IMR-90 (cell line): ENCODE results near the gene TBCE. TPM values are rescaled to one million over a fixed set of nuclear protein-coding genes. Genes with fewer than 3 reads are reported as not detected.
A peak's percentile ranks its signal among the peaks of the same experiment; 100 is the strongest.

ENCODE experiments used
- ATAC-seq: fragments of 200-7000 bp; cut with Tn5 transposase; 2 replicates; pipeline ENCODE4 v1.9.1; 2020; ENCODE audit warnings: low read depth, mild to moderate bottlenecking, moderate library complexity
- Bru-seq: library from RNA; stranded (reverse); fragments of 400-500 nt; gene quantifications from one replicate; lab custom pipeline; 2021; lab: Mats Ljungman, UMichigan
- BruChase-seq, 2 experiments: library from RNA; stranded (reverse); fragments of 400-500 nt; gene quantifications; one replicate each; lab custom pipeline; 2021; lab: Mats Ljungman, UMichigan
- BruUV-seq: library from RNA; stranded (reverse); fragments of 400-500 nt; replicated peaks from 2 replicates; lab custom pipeline; 2021; lab: Mats Ljungman, UMichigan
- CTCF ChIA-PET: fragments of 300-600 bp; formaldehyde crosslinking; extraction: SDS; loops from one replicate; lab custom pipeline; 2021; ENCODE audit warnings: antibody characterized with exemption; lab: Yijun Ruan, JAX
- POLR2A ChIA-PET: fragments of 300-600 bp; sonication (Branson Sonifier 250); formaldehyde crosslinking; loops from one replicate; lab custom pipeline; 2022; ENCODE audit warnings: antibody characterized with exemption; ENCODE audit not compliant: unreplicated experiment; lab: Charles Lee
- DNase-seq: peaks from one replicate; pipeline ENCODE4 v3.0.0; 2013
- H2AFZ ChIP-seq: replicated peaks from 2 replicates; pipeline ENCODE3; 2013; ENCODE audit warnings: low read length, mild to moderate bottlenecking; ENCODE audit not compliant: poor library complexity
- H2AK5ac ChIP-seq: 2 replicates; pipeline ENCODE4 v1.6.1; 2013; ENCODE audit warnings: low read depth, low read length, inconsistent platforms
- H2AK9ac ChIP-seq: replicated peaks from 2 replicates; pipeline ENCODE3; 2013; ENCODE audit warnings: mild to moderate bottlenecking, low read depth, low read length, moderate library complexity; ENCODE audit not compliant: poor library complexity
- H2BK120ac ChIP-seq: 2 replicates; pipeline ENCODE4 v1.6.1; 2013; ENCODE audit warnings: low read depth, low read length, inconsistent platforms
- H2BK15ac ChIP-seq: 3 replicates; pipeline ENCODE4 v1.6.1; 2013; ENCODE audit warnings: low read depth, low read length, inconsistent platforms
- H2BK20ac ChIP-seq: 2 replicates; pipeline ENCODE4 v1.6.1; 2013; ENCODE audit warnings: low read depth, mild to moderate bottlenecking, inconsistent platforms, low read length, moderate library complexity
- H2BK5ac ChIP-seq: 2 replicates; pipeline ENCODE4 v1.6.1; 2013; ENCODE audit warnings: mild to moderate bottlenecking, low read depth, low read length, inconsistent platforms; ENCODE audit not compliant: poor library complexity, severe bottlenecking
- H3K14ac ChIP-seq: replicated peaks from 2 replicates; pipeline ENCODE4 v1.6.1; 2013; ENCODE audit warnings: low read depth, low read length, inconsistent platforms
- H3K18ac ChIP-seq: 2 replicates; pipeline ENCODE4 v1.6.1; 2013; ENCODE audit warnings: low read depth, low read length, control low read depth
- H3K23ac ChIP-seq: 2 replicates; pipeline ENCODE4 v1.6.1; 2013; ENCODE audit warnings: low read depth, low read length, inconsistent platforms
- H3K27ac ChIP-seq: 2 replicates; pipeline ENCODE4 v1.5.1; 2013; ENCODE audit warnings: mild to moderate bottlenecking, control low read depth, low read length; ENCODE audit not compliant: insufficient read depth
- H3K27me3 ChIP-seq: 2 replicates; pipeline ENCODE4 v1.6.1; 2013; ENCODE audit warnings: low read length; ENCODE audit not compliant: control insufficient read depth, insufficient read depth
- H3K36me3 ChIP-seq: 2 replicates; pipeline ENCODE4 v1.6.1; 2013; ENCODE audit warnings: low read length, mixed read lengths; ENCODE audit not compliant: control insufficient read depth, insufficient read depth
- H3K4ac ChIP-seq: 2 replicates; pipeline ENCODE4 v1.6.1; 2013; ENCODE audit warnings: low read depth, low read length, inconsistent platforms
- H3K4me1 ChIP-seq: 2 replicates; pipeline ENCODE4 v1.6.1; 2013; ENCODE audit warnings: low read length, mixed read lengths; ENCODE audit not compliant: control insufficient read depth, insufficient read depth
- H3K4me2 ChIP-seq: 2 replicates; pipeline ENCODE4 v1.6.1; 2013; ENCODE audit warnings: low read depth, mild to moderate bottlenecking, control low read depth, low read length, moderate library complexity
- H3K4me3 ChIP-seq: 2 replicates; pipeline ENCODE4 v1.5.1; 2013; ENCODE audit warnings: low read depth, mild to moderate bottlenecking, control low read depth, low read length, moderate library complexity; ENCODE audit not compliant: insufficient read depth
- H3K56ac ChIP-seq: 2 replicates; pipeline ENCODE4 v1.6.1; 2013; ENCODE audit warnings: low read length, inconsistent platforms; ENCODE audit not compliant: insufficient read depth; ENCODE audit errors: extremely low read depth
- H3K79me1 ChIP-seq, 2 experiments: 2 replicates each; pipeline ENCODE4 v1.6.1; 2013; ENCODE audit warnings: low read length in 2 of 2, inconsistent platforms in 1 of 2, low read depth in 1 of 2
- H3K9ac ChIP-seq: 2 replicates; pipeline ENCODE4 v1.6.1; 2013; ENCODE audit warnings: low read depth, low read length, control low read depth
- H3K9me1 ChIP-seq: 2 replicates; pipeline ENCODE4 v1.6.1; 2013; ENCODE audit warnings: low read length, inconsistent platforms; ENCODE audit not compliant: insufficient read depth
- H3K9me3 ChIP-seq: 2 replicates; pipeline ENCODE4 v1.6.1; 2013; ENCODE audit warnings: low read length; ENCODE audit not compliant: control insufficient read depth, insufficient read depth
- H4K20me1 ChIP-seq: 2 replicates; pipeline ENCODE4 v1.6.1; 2013; ENCODE audit warnings: low read length, inconsistent platforms; ENCODE audit not compliant: insufficient read depth
- H4K5ac ChIP-seq: 2 replicates; pipeline ENCODE4 v1.6.1; 2013; ENCODE audit warnings: mild to moderate bottlenecking, low read depth, low read length, control low read depth
- H4K8ac ChIP-seq, 2 experiments: 2 replicates each; pipeline ENCODE4 v1.6.1; 2013; ENCODE audit warnings: low read depth in 2 of 2, low read length in 2 of 2, control low read depth in 1 of 2, inconsistent platforms in 1 of 2
- H4K91ac ChIP-seq: 2 replicates; pipeline ENCODE4 v1.6.1; 2013; ENCODE audit warnings: low read depth, low read length, inconsistent platforms; ENCODE audit not compliant: insufficient read depth
- BHLHE40 ChIP-seq: fragments of 150-350 bp; IDR thresholded peaks from 2 replicates; pipeline ENCODE4 v1.6.1; 2016; ENCODE audit warnings: mild to moderate bottlenecking, low read depth, low read length
- CEBPB ChIP-seq: IDR thresholded peaks from 2 replicates; pipeline ENCODE4 v1.6.1; 2012; ENCODE audit warnings: low read depth, low read length, improper control_type of control experiment
- MAFK ChIP-seq: IDR thresholded peaks from 2 replicates; pipeline ENCODE4 v1.6.1; 2012; ENCODE audit warnings: low read depth, low read length, improper control_type of control experiment
- MAZ ChIP-seq: IDR thresholded peaks from 2 replicates; pipeline ENCODE4 v1.6.1; 2012; ENCODE audit warnings: low read depth, mild to moderate bottlenecking, low read length, improper control_type of control experiment, moderate library complexity, borderline replicate concordance
- NFE2L2 ChIP-seq: fragments of 150-350 bp; IDR thresholded peaks from 2 replicates; pipeline ENCODE4 v1.6.1; 2016; ENCODE audit warnings: low read depth, mild to moderate bottlenecking, low read length
- POLR2A ChIP-seq: IDR thresholded peaks from 2 replicates; pipeline ENCODE4 v1.6.1; 2012; ENCODE audit warnings: mild to moderate bottlenecking, low read depth, low read length
- RAD21 ChIP-seq: IDR thresholded peaks from 2 replicates; pipeline ENCODE4 v1.6.1; 2012; ENCODE audit warnings: low read length, improper control_type of control experiment
- WGBS, 2 experiments: methylation state at CpG; one replicate each; pipeline versions ENCODE4 v1.1.5 to v1.1.7; 2013; ENCODE audit warnings: missing lambda C conversion rate in 2 of 2; ENCODE audit not compliant: insufficient read length in 1 of 2; ENCODE audit errors: extremely low coverage in 2 of 2; 5-methylcytosine and 5-hydroxymethylcytosine counted together
- dilution Hi-C: fragments of 300-500 bp; cut with HindIII; formaldehyde crosslinking; loops from one replicate; pipeline ENCODE4 v1.14.3; 2018; ENCODE audit warnings: low sequenced_read_pairs; ENCODE audit not compliant: unreplicated experiment
- in situ Hi-C: fragments of 300-500 bp; cut with MboI; formaldehyde crosslinking; loops from 3 replicates; pipeline ENCODE4 v1.14.3; 2019; ENCODE audit warnings: low sequenced_read_pairs, inconsistent platforms, mixed read lengths
- intact Hi-C: fragments of 100-400 bp; cut with micrococcal nuclease; formaldehyde crosslinking; loops from 2 replicates; pipeline ENCODE4 v1.10.0; 2022
- long read RNA-seq: library from polyadenylated mRNA; unstranded; transcript quantifications from one replicate; pipeline ENCODE4 v2.0.0, GENCODE V29; 2021; ENCODE audit not compliant: unreplicated experiment
- polyA plus RNA-seq, 3 experiments: library from polyadenylated mRNA; depleted of rRNA; stranded (reverse); fragments of >200 nt; gene quantifications; 2 replicates each; pipeline ENCODE4 v1.2.3, GENCODE V29; 2012; ENCODE audit warnings: low replicate concordance in 1 of 3
- total RNA-seq: library from RNA; depleted of rRNA; stranded (reverse); fragments of >200 nt; gene quantifications from 2 replicates; pipeline ENCODE4 v1.2.3, GENCODE V29; 2012; rRNA removed
- TF ChIP-seq, protein P1 (sequence below): conservative IDR thresholded peaks from 2 replicates; pipeline ENCODE4 v1.5.1; 2012; ENCODE audit warnings: mild to moderate bottlenecking, low read depth, low read length, improper control_type of control experiment
- TF ChIP-seq, protein P2 (sequence below): fragments of 150-350 bp; IDR thresholded peaks from 2 replicates; pipeline ENCODE4 v1.6.1; 2017; ENCODE audit warnings: mild to moderate bottlenecking, antibody characterized with exemption, low read length, low read depth

The TBCE gene, protein sequence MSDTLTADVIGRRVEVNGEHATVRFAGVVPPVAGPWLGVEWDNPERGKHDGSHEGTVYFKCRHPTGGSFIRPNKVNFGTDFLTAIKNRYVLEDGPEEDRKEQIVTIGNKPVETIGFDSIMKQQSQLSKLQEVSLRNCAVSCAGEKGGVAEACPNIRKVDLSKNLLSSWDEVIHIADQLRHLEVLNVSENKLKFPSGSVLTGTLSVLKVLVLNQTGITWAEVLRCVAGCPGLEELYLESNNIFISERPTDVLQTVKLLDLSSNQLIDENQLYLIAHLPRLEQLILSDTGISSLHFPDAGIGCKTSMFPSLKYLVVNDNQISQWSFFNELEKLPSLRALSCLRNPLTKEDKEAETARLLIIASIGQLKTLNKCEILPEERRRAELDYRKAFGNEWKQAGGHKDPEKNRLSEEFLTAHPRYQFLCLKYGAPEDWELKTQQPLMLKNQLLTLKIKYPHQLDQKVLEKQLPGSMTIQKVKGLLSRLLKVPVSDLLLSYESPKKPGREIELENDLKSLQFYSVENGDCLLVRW
- total RNA-seq (26.7 and 33.1 TPM in 2 replicates), polyA plus RNA-seq (2012; rRNA removed) (21.6 and 25.3 TPM in 2 replicates), Bru-seq, nascent RNA (percentile 72 among the genes with signal in this experiment), BruChase-seq, experiment 1, labeled RNA remaining after a 6-hour chase (percentile 56 among the genes with signal in this experiment), BruChase-seq, experiment 2, labeled RNA remaining after a 2-hour chase (percentile 49 among the genes with signal in this experiment)
- polyA plus RNA-seq (2012; cell fraction: cytosol; rRNA removed) = 3.6 and 8.4 TPM in 2 replicates
- polyA plus RNA-seq (2012; cell fraction: nucleus; rRNA removed; ENCODE audit: low replicate concordance) = 5.6 and 43.9 TPM in 2 replicates
- long read RNA-seq, full-length matches to known transcripts = 4 of 7 reads
- long read RNA-seq, partial matches to known transcripts = 2 of 7 reads
- long read RNA-seq, other reads (novel, unspliced or antisense) = 1 of 7 reads

DNA sequence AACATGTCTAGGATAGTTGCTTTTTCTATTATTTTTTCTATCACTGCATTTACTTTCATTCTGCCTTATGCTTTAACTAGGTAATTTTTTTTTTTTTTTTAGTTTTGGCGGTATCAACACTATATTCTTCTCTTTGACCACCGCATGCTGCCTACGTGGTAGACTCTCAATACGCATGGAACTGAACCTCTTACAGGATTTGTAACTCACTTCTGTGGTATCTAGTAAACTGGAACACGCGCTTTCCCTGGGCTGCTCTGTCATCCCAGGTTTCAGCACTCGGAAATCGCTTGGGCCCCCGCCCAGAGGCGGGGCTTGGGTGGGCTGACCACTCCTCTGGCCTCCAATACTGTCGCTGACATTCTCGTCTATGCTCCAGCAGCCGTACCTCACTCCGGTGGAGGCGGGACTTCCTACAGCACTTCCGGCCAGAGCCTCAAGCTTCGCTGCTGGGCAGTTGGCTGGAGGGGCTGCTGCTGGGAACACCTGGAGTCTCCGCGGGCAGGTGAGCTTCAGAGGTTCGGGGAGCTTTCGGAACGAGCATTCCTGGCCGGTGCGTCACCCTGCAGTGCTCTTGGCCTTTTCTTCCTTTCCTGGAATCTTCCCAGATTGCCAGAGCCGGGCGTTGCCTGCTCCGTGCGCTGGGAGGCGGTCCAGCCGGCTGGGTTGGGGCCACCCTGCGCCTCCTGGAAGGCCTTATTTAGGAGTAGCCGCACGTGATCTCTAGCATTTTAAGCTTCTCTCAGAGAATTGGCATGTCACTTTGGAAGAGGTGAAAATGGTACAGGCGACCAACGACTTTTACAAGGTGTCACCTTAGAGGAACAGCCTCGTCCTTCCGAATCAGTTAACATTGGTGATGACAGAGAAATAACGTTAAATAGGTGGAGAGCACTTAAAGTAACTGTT, at the start of gene TBCE:
Gene TBCE, plus strand, starts transcription at position 428 of the 909 bp plus-strand sequence. CDS start 12,623 bp downstream, outside the sequence.
- H4K8ac ChIP-seq = peak within 1 kb of the TSS; percentile 31 to 95
- WGBS, 2 experiments = 4% methylated on average over 18 of the region's 38 CpGs; no CpG with 5 or more reads in 1 of the 2 experiments
- peak within 1 kb of the TSS; percentile 85 for H3K14ac ChIP-seq
- in situ Hi-C loops (no loop called here), dilution Hi-C loops (no loop called here), intact Hi-C loops (loop anchor here (1.0 kb wide), 2 partner anchors 38 to 48 kb away; no protein-coding TSS in a partner anchor)
- CTCF ChIA-PET = interaction anchor here (0.6 to 1.0 kb wide), 2 partner anchors 48 to 294 kb away, joined by 3 read pairs; no protein-coding TSS in a partner anchor
- DNase-seq (peak; percentile 98), ATAC-seq (peak; percentile 100)
- BruUV-seq = TSS peak; percentile 45
- peak within 1 kb of the TSS; percentile 92 for H3K4me3 ChIP-seq
- H4K5ac ChIP-seq = peak within 1 kb of the TSS; percentile 81
- H2BK20ac ChIP-seq = no peak within 1 kb of the TSS
- POLR2A ChIA-PET = interaction anchor here (0.5 to 0.6 kb wide), 2 partner anchors 24 to 60 kb away, joined by 3 to 5 read pairs; no protein-coding TSS in a partner anchor
- peak within 1 kb of the TSS; percentile 94 for H2AK9ac ChIP-seq
- peaks cover 1% of the 10 kb centered on the region; the same call in 1 of the 2 replicates for H3K36me3 ChIP-seq
- no peaks in the 10 kb centered on the region for H3K9me3 ChIP-seq
- H3K9me1 ChIP-seq = no peaks in the 10 kb centered on the region
- peak within 1 kb of the TSS; percentile 84 for H3K4me2 ChIP-seq
- peak within 1 kb of the TSS; percentile 88 for H3K23ac ChIP-seq
- H3K27ac ChIP-seq = peak within 1 kb of the TSS; percentile 84
- H3K79me1 ChIP-seq = peaks cover 24 to 28% of the 10 kb centered on the region in 2 experiments
- H2AFZ ChIP-seq = peak within 1 kb of the TSS; percentile 98
- peak within 1 kb of the TSS; percentile 58; the same call in 1 of the 2 replicates for H4K91ac ChIP-seq
- peak within 1 kb of the TSS; percentile 91 for H3K9ac ChIP-seq
- H2AK5ac ChIP-seq = peak within 1 kb of the TSS; percentile 29; the same call in 1 of the 2 replicates
- H2BK120ac ChIP-seq = peak within 1 kb of the TSS; percentile 28; the same call in 1 of the 2 replicates
- H3K27me3 ChIP-seq = no peaks in the 10 kb centered on the region
- H2BK5ac ChIP-seq = peak within 1 kb of the TSS; percentile 79
- peak within 1 kb of the TSS; percentile 87 for H3K4ac ChIP-seq
- H4K20me1 ChIP-seq = no peaks in the 10 kb centered on the region
- H3K4me1 ChIP-seq = 0 out of 2 replicates have a peak, but pooled peaks cover 2% of the 10 kb centered on the region
- no peak within 1 kb of the TSS for H2BK15ac ChIP-seq
- H3K56ac ChIP-seq = peak within 1 kb of the TSS; percentile 62; the same call in 1 of the 2 replicates
- no peak within 1 kb of the TSS; the same call in 1 of the 2 replicates for H3K18ac ChIP-seq
- TF ChIP-seq MAZ (peak; percentile 35; the same call in 1 of the 2 replicates), POLR2A (peak; percentile 82; the same call in 1 of the 2 replicates), BHLHE40 (peak; percentile 87), RAD21 (peak; percentile 5; the same call in 1 of the 2 replicates), MAFK (no peak), NFE2L2 (peak; percentile 15; the same call in 1 of the 2 replicates), CEBPB (no peak)
- TF ChIP-seq, protein P1, sequence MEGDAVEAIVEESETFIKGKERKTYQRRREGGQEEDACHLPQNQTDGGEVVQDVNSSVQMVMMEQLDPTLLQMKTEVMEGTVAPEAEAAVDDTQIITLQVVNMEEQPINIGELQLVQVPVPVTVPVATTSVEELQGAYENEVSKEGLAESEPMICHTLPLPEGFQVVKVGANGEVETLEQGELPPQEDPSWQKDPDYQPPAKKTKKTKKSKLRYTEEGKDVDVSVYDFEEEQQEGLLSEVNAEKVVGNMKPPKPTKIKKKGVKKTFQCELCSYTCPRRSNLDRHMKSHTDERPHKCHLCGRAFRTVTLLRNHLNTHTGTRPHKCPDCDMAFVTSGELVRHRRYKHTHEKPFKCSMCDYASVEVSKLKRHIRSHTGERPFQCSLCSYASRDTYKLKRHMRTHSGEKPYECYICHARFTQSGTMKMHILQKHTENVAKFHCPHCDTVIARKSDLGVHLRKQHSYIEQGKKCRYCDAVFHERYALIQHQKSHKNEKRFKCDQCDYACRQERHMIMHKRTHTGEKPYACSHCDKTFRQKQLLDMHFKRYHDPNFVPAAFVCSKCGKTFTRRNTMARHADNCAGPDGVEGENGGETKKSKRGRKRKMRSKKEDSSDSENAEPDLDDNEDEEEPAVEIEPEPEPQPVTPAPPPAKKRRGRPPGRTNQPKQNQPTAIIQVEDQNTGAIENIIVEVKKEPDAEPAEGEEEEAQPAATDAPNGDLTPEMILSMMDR = no peak
- TF ChIP-seq, protein P2, sequence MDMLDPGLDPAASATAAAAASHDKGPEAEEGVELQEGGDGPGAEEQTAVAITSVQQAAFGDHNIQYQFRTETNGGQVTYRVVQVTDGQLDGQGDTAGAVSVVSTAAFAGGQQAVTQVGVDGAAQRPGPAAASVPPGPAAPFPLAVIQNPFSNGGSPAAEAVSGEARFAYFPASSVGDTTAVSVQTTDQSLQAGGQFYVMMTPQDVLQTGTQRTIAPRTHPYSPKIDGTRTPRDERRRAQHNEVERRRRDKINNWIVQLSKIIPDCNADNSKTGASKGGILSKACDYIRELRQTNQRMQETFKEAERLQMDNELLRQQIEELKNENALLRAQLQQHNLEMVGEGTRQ = peak; percentile 88
